PC-3 (cell line): ENCODE measurements around the gene F2RL1.

Experiments
- EZH2 ChIP-seq: fragments of 300-600 bp; sonication (generic); IDR thresholded peaks from one replicate; pipeline ENCODE4 v1.6.1; 2017; ENCODE audit warnings: antibody characterized with exemption, mild to moderate bottlenecking, low read length; ENCODE audit not compliant: unreplicated experiment
- EZH2phosphoT487 ChIP-seq: fragments of 300-600 bp; sonication (generic); IDR thresholded peaks from 2 replicates; pipeline ENCODE4 v1.6.1; 2018; ENCODE audit warnings: mild to moderate bottlenecking, antibody characterized with exemption, low read length, borderline replicate concordance
- TF ChIP-seq, protein P1 (sequence below): fragments of 300-600 bp; sonication (generic); conservative IDR thresholded peaks from 2 replicates; pipeline ENCODE4 v1.5.1; 2017; ENCODE audit warnings: antibody characterized with exemption, low read depth, mild to moderate bottlenecking, low read length

DNA sequence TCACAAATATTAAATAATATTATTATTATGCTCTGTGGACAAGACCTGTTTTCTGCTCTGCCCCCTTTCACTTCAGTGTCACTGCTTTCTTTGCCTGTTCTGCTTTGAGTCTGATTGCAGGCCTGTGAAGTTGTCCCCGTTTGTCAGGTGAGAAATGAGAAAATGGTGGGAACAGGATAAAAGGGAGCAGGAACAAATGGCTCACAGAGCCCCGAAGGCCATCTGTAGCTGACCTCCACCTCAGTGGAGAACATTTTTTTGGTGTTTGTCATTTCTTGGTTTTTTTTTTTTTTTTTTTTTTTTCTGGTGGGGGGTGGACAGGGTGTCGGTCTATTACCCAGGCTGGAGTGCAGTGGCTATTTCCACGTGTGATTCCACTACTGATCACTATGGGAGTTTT, 17.8 kb downstream of the F2RL1 start:
- TF ChIP-seq, protein P1, sequence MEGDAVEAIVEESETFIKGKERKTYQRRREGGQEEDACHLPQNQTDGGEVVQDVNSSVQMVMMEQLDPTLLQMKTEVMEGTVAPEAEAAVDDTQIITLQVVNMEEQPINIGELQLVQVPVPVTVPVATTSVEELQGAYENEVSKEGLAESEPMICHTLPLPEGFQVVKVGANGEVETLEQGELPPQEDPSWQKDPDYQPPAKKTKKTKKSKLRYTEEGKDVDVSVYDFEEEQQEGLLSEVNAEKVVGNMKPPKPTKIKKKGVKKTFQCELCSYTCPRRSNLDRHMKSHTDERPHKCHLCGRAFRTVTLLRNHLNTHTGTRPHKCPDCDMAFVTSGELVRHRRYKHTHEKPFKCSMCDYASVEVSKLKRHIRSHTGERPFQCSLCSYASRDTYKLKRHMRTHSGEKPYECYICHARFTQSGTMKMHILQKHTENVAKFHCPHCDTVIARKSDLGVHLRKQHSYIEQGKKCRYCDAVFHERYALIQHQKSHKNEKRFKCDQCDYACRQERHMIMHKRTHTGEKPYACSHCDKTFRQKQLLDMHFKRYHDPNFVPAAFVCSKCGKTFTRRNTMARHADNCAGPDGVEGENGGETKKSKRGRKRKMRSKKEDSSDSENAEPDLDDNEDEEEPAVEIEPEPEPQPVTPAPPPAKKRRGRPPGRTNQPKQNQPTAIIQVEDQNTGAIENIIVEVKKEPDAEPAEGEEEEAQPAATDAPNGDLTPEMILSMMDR: no peak
- no peak for TF ChIP-seq EZH2
- TF ChIP-seq EZH2phosphoT487: no peak
